KOPT-K1 (cell line): ENCODE data around the gene BSN.

Source experiments
- H3K27ac ChIP-seq: fragments of 200-600 bp; sonication (generic); 2 replicates; pipeline ENCODE4 v1.5.1; 2016; ENCODE audit warnings: antibody characterized with exemption, mild to moderate bottlenecking, low read depth, low read length; ENCODE audit not compliant: poor library complexity, severe bottlenecking
- H3K36me3 ChIP-seq: fragments of 200-600 bp; sonication (generic); 2 replicates; pipeline ENCODE4 v1.5.1; 2017; ENCODE audit warnings: antibody characterized with exemption, mild to moderate bottlenecking, low read length, moderate library complexity; ENCODE audit not compliant: insufficient read depth
- H3K9me3 ChIP-seq: fragments of 200-600 bp; sonication (generic); 2 replicates; pipeline ENCODE4 v1.5.1; 2017; ENCODE audit warnings: antibody characterized with exemption, low read length, mild to moderate bottlenecking; ENCODE audit not compliant: insufficient read depth, poor library complexity, severe bottlenecking

Gene BSN

GRCh38 chr3:49606427-49606826 lies 52.1 kb downstream of the BSN start:
- Histone ChIP-seq H3K9me3 (no peaks in the 10 kb centered on the region), H3K36me3 (no peaks in the 10 kb centered on the region), H3K27ac (no peak overlapping the region)

GRCh38 chr3:49607105-49607591 lies 52.9 kb downstream of the BSN start:
- H3K9me3 ChIP-seq = no peaks in the 10 kb centered on the region
- no peak overlapping the region for H3K27ac ChIP-seq

DNA sequence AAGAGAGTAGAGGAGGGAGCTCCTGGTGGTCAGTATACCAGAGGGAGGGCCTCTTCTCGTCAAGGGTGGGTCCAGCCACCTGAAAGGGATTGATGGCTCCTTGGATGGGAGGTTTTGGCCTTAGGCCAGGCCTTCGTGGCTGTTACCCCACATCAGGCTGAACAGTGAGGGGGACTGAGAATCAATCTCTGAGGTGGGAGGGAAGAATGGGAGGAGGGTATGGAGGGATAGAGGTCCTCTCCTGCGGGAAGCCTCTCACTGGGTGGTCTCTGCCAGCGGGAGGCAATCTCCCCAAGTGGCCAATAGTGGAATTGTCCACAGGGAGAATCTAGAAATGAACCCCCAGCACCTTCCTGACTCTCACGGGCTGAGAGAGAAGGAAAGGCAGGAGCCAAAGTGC lies 53.5 kb downstream of the BSN start:
- H3K9me3 ChIP-seq = no peaks in the 10 kb centered on the region
- H3K27ac ChIP-seq = no peak overlapping the region
- H3K36me3 ChIP-seq = no peaks in the 10 kb centered on the region

More at GRCh38 chr3:49607105-49607591, 52.9 kb downstream of the BSN start:
- no peaks in the 10 kb centered on the region for H3K36me3 ChIP-seq

- H3K27ac ChIP-seq = no peak overlapping the region
- H3K9me3 ChIP-seq = no peaks in the 10 kb centered on the region
- H3K36me3 ChIP-seq = no peaks in the 10 kb centered on the region
Measured at GRCh38 chr3:49609314-49609713, 55.0 kb downstream of the BSN start.

- Histone ChIP-seq H3K9me3 (no peaks in the 10 kb centered on the region), H3K36me3 (no peaks in the 10 kb centered on the region), H3K27ac (no peak overlapping the region)
Measured at GRCh38 chr3:49609815-49610214, 55.5 kb downstream of the BSN start.

GRCh38 chr3:49610666-49611280 lies 56.5 kb downstream of the BSN start:
- Histone ChIP-seq H3K36me3 (no peaks in the 10 kb centered on the region), H3K27ac (no peak overlapping the region), H3K9me3 (no peaks in the 10 kb centered on the region)

GRCh38 chr3:49611291-49611690 lies 57.0 kb downstream of the BSN start:
- Histone ChIP-seq H3K9me3 (no peaks in the 10 kb centered on the region), H3K27ac (no peak overlapping the region)

GRCh38 chr3:49611719-49612118 lies 57.4 kb downstream of the BSN start:
- H3K9me3 ChIP-seq = no peaks in the 10 kb centered on the region
- H3K36me3 ChIP-seq = no peaks in the 10 kb centered on the region
- no peak overlapping the region for H3K27ac ChIP-seq

More at GRCh38 chr3:49611291-49611690, 57.0 kb downstream of the BSN start:
- H3K36me3 ChIP-seq = no peaks in the 10 kb centered on the region

- H3K9me3 ChIP-seq = no peaks in the 10 kb centered on the region
- no peak overlapping the region for H3K27ac ChIP-seq
- H3K36me3 ChIP-seq = no peaks in the 10 kb centered on the region
Measured at GRCh38 chr3:49614936-49615335, 60.7 kb downstream of the BSN start.

DNA sequence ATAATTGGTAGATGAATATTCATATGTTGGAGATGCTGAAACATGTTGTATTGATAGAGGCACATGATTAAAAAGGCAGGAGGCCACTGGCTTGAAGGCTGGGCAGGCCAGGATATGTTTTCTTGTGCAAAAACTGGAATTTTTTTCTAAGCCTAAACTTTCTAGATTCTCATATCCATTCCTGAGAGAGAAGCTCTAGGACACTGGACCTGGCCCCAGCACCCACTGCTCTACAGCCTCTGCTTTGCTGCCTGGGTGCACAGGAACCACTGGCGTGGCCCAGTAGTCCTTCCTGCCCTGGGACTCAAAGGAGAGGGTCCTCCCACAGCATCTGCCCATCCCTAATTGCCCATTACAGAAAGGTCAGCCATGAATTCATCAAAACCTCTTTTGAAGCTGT lies 61.8 kb downstream of the BSN start:
- H3K27ac ChIP-seq = no peak overlapping the region
- no peaks in the 10 kb centered on the region for H3K36me3 ChIP-seq
- H3K9me3 ChIP-seq = no peaks in the 10 kb centered on the region

DNA sequence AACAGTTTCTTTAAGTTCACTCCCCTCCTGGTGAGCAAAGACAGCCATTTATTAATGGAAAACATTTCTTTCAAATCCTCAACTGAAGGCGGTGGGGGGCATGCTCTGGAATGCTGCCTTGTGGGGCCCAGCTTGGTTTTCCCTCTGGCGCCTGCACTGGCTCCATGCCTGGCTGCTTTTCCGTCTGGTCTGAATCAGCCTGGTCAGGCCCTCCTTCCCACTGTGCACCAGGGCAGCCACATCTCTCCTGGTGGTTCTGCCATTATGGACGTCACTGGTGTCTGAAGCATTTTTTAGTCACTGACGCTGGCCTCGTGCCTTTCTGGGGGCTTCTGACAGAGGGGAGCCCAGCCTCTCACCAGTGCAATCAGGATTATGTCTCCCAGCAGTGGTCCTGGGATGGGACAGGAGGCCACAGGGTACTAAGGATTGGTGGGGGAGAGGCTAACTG lies 62.2 kb downstream of the BSN start:
- no peaks in the 10 kb centered on the region for H3K36me3 ChIP-seq
- no peaks in the 10 kb centered on the region for H3K9me3 ChIP-seq
- no peak overlapping the region for H3K27ac ChIP-seq

- H3K36me3 ChIP-seq = no peaks in the 10 kb centered on the region
Measured at GRCh38 chr3:49617390-49618013, 63.2 kb downstream of the BSN start.

DNA sequence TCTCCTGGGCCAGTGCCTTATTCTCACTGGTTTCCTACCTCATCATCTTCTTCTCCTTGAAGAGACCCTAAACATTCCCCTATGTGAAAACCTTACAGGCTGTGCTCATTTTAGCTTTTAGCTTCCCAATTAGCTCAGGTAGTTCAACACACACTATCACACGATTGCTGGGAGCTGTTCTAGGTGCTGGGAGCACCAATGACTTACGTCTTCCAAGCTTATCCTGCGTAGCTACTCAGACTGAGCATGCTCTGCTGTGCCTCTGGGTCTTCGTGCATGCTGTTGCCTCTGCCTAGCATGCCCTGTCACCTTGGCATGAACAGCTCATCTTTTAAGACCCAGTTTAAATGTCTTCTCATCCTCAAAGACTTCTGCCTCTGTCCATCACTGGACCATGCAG lies 64.1 kb downstream of the BSN start:
- H3K36me3 ChIP-seq = no peaks in the 10 kb centered on the region
- no peak overlapping the region for H3K27ac ChIP-seq
- no peaks in the 10 kb centered on the region for H3K9me3 ChIP-seq

More at GRCh38 chr3:49617390-49618013, 63.2 kb downstream of the BSN start:
- Histone ChIP-seq H3K27ac (no peak overlapping the region), H3K9me3 (no peaks in the 10 kb centered on the region)

- H3K9me3 ChIP-seq = no peaks in the 10 kb centered on the region
Measured at GRCh38 chr3:49619649-49620048, 65.4 kb downstream of the BSN start.

GRCh38 chr3:49620728-49621127 lies 66.5 kb downstream of the BSN start:
- Histone ChIP-seq H3K9me3 (no peaks in the 10 kb centered on the region), H3K36me3 (no peaks in the 10 kb centered on the region)

More at GRCh38 chr3:49619649-49620048, 65.4 kb downstream of the BSN start:
- Histone ChIP-seq H3K27ac (no peak overlapping the region), H3K36me3 (no peaks in the 10 kb centered on the region)

DNA sequence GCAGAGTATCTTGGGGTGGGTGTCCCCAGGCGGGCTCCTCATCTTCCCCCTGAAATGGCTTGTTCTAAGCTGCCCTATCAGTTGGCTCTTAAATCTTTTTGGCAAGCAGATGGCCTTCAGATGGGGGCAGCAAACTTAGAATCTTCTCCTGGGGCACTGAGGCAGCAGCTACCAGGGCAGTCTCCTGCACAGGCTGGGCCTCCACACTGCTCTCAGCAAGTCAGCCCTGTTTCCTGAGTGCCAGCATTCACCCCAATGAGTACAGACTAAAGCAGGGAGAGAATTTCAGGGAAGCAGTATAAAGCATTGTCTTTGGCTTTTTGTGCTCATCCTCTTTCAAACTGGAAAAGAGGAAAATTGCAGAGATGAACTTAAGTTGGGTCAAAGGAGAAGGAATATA lies 68.8 kb downstream of the BSN start:
- Histone ChIP-seq H3K27ac (no peak overlapping the region), H3K9me3 (no peaks in the 10 kb centered on the region), H3K36me3 (no peaks in the 10 kb centered on the region)

More at GRCh38 chr3:49620728-49621127, 66.5 kb downstream of the BSN start:
- H3K27ac ChIP-seq = no peak overlapping the region
